K562 (cell line): ENCODE data around the gene FSCN2. TPM values are rescaled to one million over a fixed set of nuclear protein-coding genes. Genes with fewer than 3 reads are reported as not detected.

Experiments used
- ATAC-seq: fragments of 200-7000 bp; cut with Tn5 transposase; 3 replicates; pipeline ENCODE4 v1.9.1; 2020; ENCODE audit warnings: moderate library complexity
- BruUV-seq: library from RNA; stranded (reverse); fragments of 400-500 nt; replicated peaks from 2 replicates; lab custom pipeline; 2021; lab: Mats Ljungman, UMichigan
- CTCF ChIA-PET: fragments of 300-600 bp; formaldehyde crosslinking; extraction: SDS; loops from one replicate; lab custom pipeline; 2021; ENCODE audit warnings: low intra/inter-chr PET ratio; lab: Yijun Ruan, JAX
- POLR2A ChIA-PET: fragments of 300-600, 350-650 bp; sonication (Branson Sonifier 250); formaldehyde crosslinking; extraction: SDS; loops from one replicate; lab custom pipeline; 2021; ENCODE audit warnings: antibody characterized with exemption, inconsistent platforms; lab: Yijun Ruan, JAX
- DNase-seq, 4 experiments: peaks; one replicate each; pipeline versions ENCODE4 v3.0.0 to v3.0.0-alpha.2; 2011 to 2018; ENCODE audit warnings: low spot score in 3 of 4, mixed read lengths in 3 of 4; ENCODE audit errors: extremely low read depth in 1 of 4
- FAIRE-seq: peaks from 2 replicates; lab custom pipeline; 2011; peaks lifted over from hg19 to GRCh38; lab: Jason Lieb, UNC
- H2AFZ ChIP-seq: 2 replicates; pipeline ENCODE4 v1.6.0; 2011; ENCODE audit warnings: low read depth, low read length, control low read depth, inconsistent platforms
- H3K27ac ChIP-seq: fragments of 200-600 bp; 3 replicates; pipeline ENCODE4 v1.8.0; 2011; ENCODE audit warnings: low read depth, mild to moderate bottlenecking, control low read depth, inconsistent platforms, low read length, moderate library complexity, mixed read lengths; ENCODE audit errors: extremely low read depth
- H3K27me3 ChIP-seq, 2 experiments: fragments of 300-600 bp in 1 of 2; 2 replicates in 1 of 2; 3 replicates in 1 of 2; pipeline versions ENCODE4 v1.6.0 to v1.8.0; 2011; ENCODE audit warnings: inconsistent platforms in 2 of 2, low read length in 2 of 2, mild to moderate bottlenecking in 1 of 2, mixed read lengths in 1 of 2, moderate library complexity in 1 of 2; ENCODE audit not compliant: control insufficient read depth in 2 of 2, insufficient read depth in 2 of 2
- H3K36me3 ChIP-seq: fragments of 300-600 bp; 3 replicates; pipeline ENCODE4 v1.8.0; 2011; ENCODE audit warnings: mild to moderate bottlenecking, low read length, inconsistent platforms; ENCODE audit not compliant: control insufficient read depth, insufficient read depth
- H3K4me1 ChIP-seq, 2 experiments: fragments of 200-600 bp in 1 of 2; replicated peaks in 1 of 2; 2 replicates in 1 of 2; 3 replicates in 1 of 2; pipeline versions ENCODE4 v1.5.1 to v1.8.0; 2011; ENCODE audit warnings: inconsistent platforms in 2 of 2, low read length in 2 of 2, mild to moderate bottlenecking in 1 of 2, mixed read lengths in 1 of 2, moderate library complexity in 1 of 2; ENCODE audit not compliant: control insufficient read depth in 2 of 2, insufficient read depth in 2 of 2
- H3K4me2 ChIP-seq: 2 replicates; pipeline ENCODE4 v1.6.1; 2011; ENCODE audit warnings: low read length, control low read depth, inconsistent platforms, mixed read lengths; ENCODE audit not compliant: insufficient read depth
- H3K4me3 ChIP-seq: fragments of 200-600 bp; sonication (generic), shearing (Covaris generic); 2 replicates; pipeline ENCODE4 v1.5.1; 2016; ENCODE audit warnings: control low read depth, inconsistent platforms
- H3K79me2 ChIP-seq: fragments of 200-600 bp; 3 replicates; pipeline ENCODE4 v1.8.0; 2011; ENCODE audit warnings: low read length, inconsistent platforms; ENCODE audit not compliant: control insufficient read depth, insufficient read depth
- H3K9ac ChIP-seq, 2 experiments: 2 replicates each; pipeline versions ENCODE4 v1.6.0 to v1.6.1; 2011; ENCODE audit warnings: low read depth in 2 of 2, low read length in 2 of 2, control low read depth in 1 of 2, inconsistent platforms in 1 of 2, mild to moderate bottlenecking in 1 of 2, mixed read lengths in 1 of 2; ENCODE audit not compliant: insufficient read depth in 1 of 2
- H3K9me1 ChIP-seq: one replicate; pipeline ENCODE4 v1.6.0; 2011; ENCODE audit warnings: inconsistent platforms, mild to moderate bottlenecking, low read length, moderate library complexity; ENCODE audit not compliant: control insufficient read depth, insufficient read depth
- H3K9me3 ChIP-seq: replicated peaks from 2 replicates; pipeline ENCODE4 v1.5.1; 2011; ENCODE audit warnings: low read depth, low read length, inconsistent platforms; ENCODE audit not compliant: control insufficient read depth, insufficient read depth
- H4K20me1 ChIP-seq: replicated peaks from 2 replicates; pipeline ENCODE4 v1.6.1; 2011; ENCODE audit warnings: low read length, inconsistent platforms, mixed read lengths; ENCODE audit not compliant: control insufficient read depth, insufficient read depth
- AFF4 ChIP-seq: sonication (generic); formaldehyde crosslinking; IDR thresholded peaks from 2 replicates; pipeline ENCODE4 v1.8.0; 2023; ENCODE audit warnings: mild to moderate bottlenecking, missing genetic modification reagents
- CEBPZ ChIP-seq: fragments of 150-350 bp; IDR thresholded peaks from 2 replicates; pipeline ENCODE4 v1.6.1; 2014; ENCODE audit warnings: low read depth, mild to moderate bottlenecking, low read length, borderline replicate concordance
- CHD1 ChIP-seq: fragments of 200-600 bp; sonication (generic); IDR thresholded peaks from one replicate; pipeline ENCODE4 v1.6.1; 2012; ENCODE audit warnings: mild to moderate bottlenecking, moderate library complexity, low read length, inconsistent platforms
- EHMT2 ChIP-seq: fragments of 450-650 bp; IDR thresholded peaks from 2 replicates; pipeline ENCODE4 v1.6.1; 2018; ENCODE audit warnings: antibody characterized with exemption
- HBP1 ChIP-seq: fragments of 450-650 bp; formaldehyde crosslinking; IDR thresholded peaks from 2 replicates; pipeline ENCODE4 v1.4.0; 2022; ENCODE audit warnings: missing genetic modification characterization
- NR1H2 ChIP-seq: sonication (generic); formaldehyde crosslinking; IDR thresholded peaks from 2 replicates; pipeline ENCODE4 v1.4.0; 2020; ENCODE audit warnings: mild to moderate bottlenecking, missing genetic modification reagents
- TAF7 ChIP-seq: fragments of 450-650 bp; IDR thresholded peaks from 2 replicates; pipeline ENCODE4 v1.6.1; 2016; ENCODE audit warnings: missing genetic modification characterization, missing compliant biosample characterization
- YBX1 ChIP-seq: fragments of 450-650 bp; IDR thresholded peaks from 2 replicates; pipeline ENCODE4 v1.7.1; 2016; ENCODE audit warnings: mild to moderate bottlenecking
- ZFP1 ChIP-seq: fragments of 450-650 bp; formaldehyde crosslinking; IDR thresholded peaks from 2 replicates; pipeline ENCODE4 v1.4.0; 2020; ENCODE audit warnings: mild to moderate bottlenecking, mixed read lengths
- WGBS: fragments of 100-300 bp; shearing (Covaris generic); methylation state at CpG from one replicate; pipeline ENCODE4 v1.1.6; 2016; ENCODE audit warnings: low coverage, mixed read lengths; ENCODE audit not compliant: insufficient coverage; ENCODE audit errors: missing lambda C conversion rate; 5-methylcytosine and 5-hydroxymethylcytosine counted together
- in situ Hi-C: fragments of 300-500 bp; cut with MboI; formaldehyde crosslinking; loops from 4 replicates; pipeline ENCODE4 v1.15.0; 2018; ENCODE audit warnings: inconsistent platforms, mixed read lengths
- intact Hi-C: fragments of 100-400 bp; cut with micrococcal nuclease; formaldehyde crosslinking; loops from 2 replicates; pipeline ENCODE4 v1.14.2; 2022
- polyA plus RNA-seq, 8 experiments: library from polyadenylated mRNA; depleted of rRNA in 4 of 8; stranded (reverse) in 5 of 8; unstranded in 3 of 8; fragments of >200 nt; fragmentation: Nextera tagmentation in 2 of 8; fragmentation: Illumina TruSeq in 1 of 8; extraction: Ambion mirVana in 2 of 8; extraction: Trizol in 1 of 8; gene quantifications; 2 replicates each; pipeline versions ENCODE4 v1.2.1 to v1.2.3, GENCODE V29; 2011 to 2014; ENCODE audit warnings: inconsistent platforms in 1 of 8, missing spikeins in 1 of 8
- total RNA-seq, 7 experiments: library from RNA; depleted of rRNA in 6 of 7; stranded (reverse); fragments of >200 nt in 6 of 7; fragmentation: Illumina TruSeq in 2 of 7; extraction: Trizol in 2 of 7; gene quantifications; 2 replicates each; pipeline versions ENCODE4 v1.2.1 to v1.2.3, GENCODE V29; 2011 to 2021; ENCODE audit warnings: low replicate concordance in 1 of 7

Gene FSCN2
- total and polyA plus RNA-seq, 9 of the 15 experiments (the other 6 are each of a cell fraction or from before 2014, with no cell fraction given), result 0.08 TPM; not detected in 8

GRCh38 chr17:81572563-81573168 lies 44.5 kb downstream of the FSCN2 start:
- Histone ChIP-seq H3K27ac (no peak overlapping the region), H4K20me1 (no peaks in the 10 kb centered on the region; the same call in 1 of the 2 replicates), H3K9ac (no peak overlapping the region; a peak in 1 of 4 replicates), H3K36me3 (peaks cover 92% of the 10 kb centered on the region), H3K9me3 (no peaks in the 10 kb centered on the region), H3K4me1 (peaks cover 0 to 3% of the 10 kb centered on the region in 2 experiments; a peak in 1 of 5 replicates), H3K4me3 (no peak overlapping the region), H3K27me3 (no peaks in the 10 kb centered on the region), H3K9me1 (no peaks in the 10 kb centered on the region), H3K79me2 (0 out of 3 replicates have a peak, but pooled peaks cover 2% of the 10 kb centered on the region), H3K4me2 (no peak overlapping the region), H2AFZ (no peak overlapping the region)
- no TSS peak for BruUV-seq
- intact Hi-C loops (no loop called here), in situ Hi-C loops (no loop called here)
- ATAC-seq, result no peak
- ChIA-PET CTCF (no interaction called here), POLR2A (interaction anchor here (1.1 to 1.9 kb wide), 2 partner anchors 10 to 15 kb away, joined by 6 to 7 read pairs; no protein-coding TSS in a partner anchor)
- DNase-seq, result no peak
- 94% methylated on average over 12 of the region's 12 CpGs for WGBS
- no peak for FAIRE-seq
- TF ChIP-seq AFF4 (CRISPR knock-in tag), result no peak
- TF ChIP-seq EHMT2, result no peak
- TF ChIP-seq NR1H2 (CRISPR knock-in tag), result no peak
- TF ChIP-seq YBX1, result no peak
- TF ChIP-seq CHD1, result no peak
- no peak for TF ChIP-seq HBP1 (CRISPR knock-in tag)
- no peak for TF ChIP-seq ZFP1 (CRISPR knock-in tag)
- TF ChIP-seq CEBPZ, result no peak
- TF ChIP-seq TAF7 (tag), result no peak
